Stomach (tissue), 4 donors: ENCODE measurements around the gene COL4A2.

Source experiments
- CTCF ChIP-seq, 7 experiments: fragments of 450-650 bp in 4 of 7; fragments of 200-600 bp in 3 of 7; sonication (generic) in 3 of 7; IDR thresholded peaks; one replicate each; pipeline ENCODE4 v1.5.1; 2016 to 2019; ENCODE audit warnings: antibody characterized with exemption in 7 of 7, control low read depth in 2 of 7, mild to moderate bottlenecking in 1 of 7
- EP300 ChIP-seq: sonication (generic); formaldehyde crosslinking; IDR thresholded peaks from one replicate; pipeline ENCODE4 v1.6.1; 2017; ENCODE audit warnings: antibody characterized with exemption
- POLR2A ChIP-seq, 4 donors: fragments of 450-650 bp; IDR thresholded peaks; one replicate each; pipeline ENCODE4 v1.6.1; 2016; ENCODE audit warnings: antibody characterized with exemption in 4 of 4, control low read depth in 2 of 4, mild to moderate bottlenecking in 1 of 4, moderate library complexity in 1 of 4
- POLR2AphosphoS5 ChIP-seq, 3 donors: sonication (generic); formaldehyde crosslinking; IDR thresholded peaks; one replicate each; pipeline ENCODE4 v1.6.1; 2016; ENCODE audit warnings: antibody characterized with exemption in 3 of 3

GRCh38 chr13:110304256-110304655 is 2.8 kb upstream of the COL4A2 start:
- TF ChIP-seq CTCF (IDR thresholded peaks at IDR 0.05) (no peak), EP300 (no peak), POLR2A (IDR thresholded peaks at IDR 0.05) (no peak), POLR2AphosphoS5 (IDR thresholded peaks at IDR 0.05) (peak in 2 of 3 donors; percentile 51 to 60)
